Dendritic cell treated with granulocyte-macrophage colony-stimulating factor and Interleukin-4, amounts not matched to agents 40 ng/mL and 50 ng/mL, for 4 days (primary cell): ENCODE data around the gene SLC37A1.

Experiments
- H3K27ac Mint-ChIP-seq: one replicate; pipeline ENCODE4 v1.8.0; 2022; ENCODE audit warnings: mild to moderate bottlenecking, mixed read lengths
- H3K27me3 Mint-ChIP-seq: one replicate; pipeline ENCODE4 v1.8.0; 2022; ENCODE audit warnings: mild to moderate bottlenecking, mixed read lengths
- H3K36me3 Mint-ChIP-seq: one replicate; pipeline ENCODE4 v1.8.0; 2022; ENCODE audit warnings: low read depth, mixed read lengths
- H3K4me1 Mint-ChIP-seq: one replicate; pipeline ENCODE4 v1.8.0; 2022; ENCODE audit warnings: low read depth, mixed read lengths
- H3K4me3 Mint-ChIP-seq: one replicate; pipeline ENCODE4 v1.8.0; 2022; ENCODE audit warnings: mild to moderate bottlenecking, moderate library complexity, mixed read lengths
- H3K9me3 Mint-ChIP-seq: one replicate; pipeline ENCODE4 v1.8.0; 2022; ENCODE audit warnings: mixed read lengths
- intact Hi-C: fragments of 100-400 bp; cut with micrococcal nuclease; formaldehyde crosslinking; loops from one replicate; pipeline ENCODE4 v1.15.0; 2022

Gene SLC37A1

GRCh38 chr21:42572906-42573495 lies 59.3 kb downstream of the SLC37A1 start:
- intact Hi-C loops, result no loop called here

DNA sequence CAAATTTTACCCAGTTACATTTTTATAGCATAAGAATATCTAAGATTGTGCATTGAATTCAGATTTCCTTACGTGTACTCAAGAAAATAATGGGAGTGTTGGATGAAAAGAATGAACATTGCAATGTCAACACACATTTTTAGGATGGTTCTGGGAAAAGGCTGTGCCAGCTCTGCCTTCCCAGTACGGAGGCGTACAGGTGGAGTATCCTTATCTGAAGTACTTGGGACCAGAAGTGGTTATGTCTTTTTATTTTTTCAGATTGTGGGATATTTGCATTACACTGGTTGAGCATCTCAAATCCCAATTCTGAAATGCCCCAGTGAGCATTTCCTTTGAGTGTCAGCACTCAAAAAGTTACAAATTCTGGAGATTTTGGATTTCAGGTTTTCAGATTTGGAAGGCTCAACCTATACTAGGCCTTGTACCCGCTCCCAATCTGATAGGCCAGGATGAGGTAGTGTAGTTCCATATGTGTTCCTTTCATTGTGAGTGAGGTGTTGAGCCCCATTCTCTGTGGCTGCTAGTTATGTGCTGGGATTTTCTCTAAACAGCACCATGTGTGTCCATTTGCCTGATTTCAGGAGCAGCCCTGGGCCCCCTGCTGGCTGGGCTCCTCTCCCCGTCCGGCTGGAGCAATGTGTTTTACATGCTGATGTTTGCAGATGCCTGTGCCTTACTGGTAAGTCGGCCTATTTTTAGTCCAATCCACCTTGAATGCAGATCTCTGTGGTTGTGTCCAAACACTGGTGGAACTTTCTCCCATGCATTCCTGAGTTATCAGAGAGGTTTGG lies 60.8 kb downstream of the SLC37A1 start:
- no peaks in the 10 kb centered on the region for H3K27me3 Mint-ChIP-seq
- H3K9me3 Mint-ChIP-seq, result peaks cover 11% of the 10 kb centered on the region
- H3K27ac Mint-ChIP-seq, result no peak overlapping the region
- H3K4me1 Mint-ChIP-seq, result peaks cover 8% of the 10 kb centered on the region
- peaks cover 80% of the 10 kb centered on the region for H3K36me3 Mint-ChIP-seq
- intact Hi-C loops, result no loop called here
- H3K4me3 Mint-ChIP-seq, result no peak overlapping the region

More at GRCh38 chr21:42572906-42573495, 59.3 kb downstream of the SLC37A1 start:
- Mint-ChIP-seq H3K27me3 (no peaks in the 10 kb centered on the region), H3K27ac (no peak overlapping the region), H3K36me3 (peaks cover 88% of the 10 kb centered on the region), H3K9me3 (peaks cover 11% of the 10 kb centered on the region), H3K4me1 (peaks cover 8% of the 10 kb centered on the region), H3K4me3 (no peak overlapping the region)

DNA sequence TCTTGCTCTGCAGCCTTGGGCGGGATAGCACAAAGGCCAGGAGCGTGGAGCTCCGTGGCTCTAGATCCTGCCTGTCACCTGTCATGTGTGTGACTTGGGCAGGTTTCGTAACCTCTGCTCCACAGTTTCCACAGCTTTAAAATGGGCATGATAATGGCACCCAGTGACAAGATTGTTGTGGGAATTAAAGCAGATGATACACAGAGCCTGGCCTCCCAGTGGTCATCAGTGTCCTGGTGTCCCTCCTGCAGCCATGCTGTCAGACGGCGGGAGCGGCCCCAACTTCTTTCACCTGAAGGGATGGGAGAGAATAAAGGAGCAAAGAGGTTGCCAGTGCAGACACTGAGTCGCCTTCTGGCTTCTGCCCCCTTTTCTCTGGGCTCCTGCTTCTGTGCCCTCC lies 61.5 kb downstream of the SLC37A1 start:
- no peak overlapping the region for H3K27ac Mint-ChIP-seq
- no peak overlapping the region for H3K4me3 Mint-ChIP-seq
- H3K9me3 Mint-ChIP-seq, result peaks cover 11% of the 10 kb centered on the region
- intact Hi-C loops, result no loop called here
- H3K27me3 Mint-ChIP-seq, result no peaks in the 10 kb centered on the region
- peaks cover 8% of the 10 kb centered on the region for H3K4me1 Mint-ChIP-seq
- peaks cover 76% of the 10 kb centered on the region for H3K36me3 Mint-ChIP-seq

- H3K27me3 Mint-ChIP-seq, result no peaks in the 10 kb centered on the region
Observed at GRCh38 chr21:42576639-42577038, 63.0 kb downstream of the SLC37A1 start.

GRCh38 chr21:42578034-42578433 lies 64.4 kb downstream of the SLC37A1 start:
- Mint-ChIP-seq H3K9me3 (peaks cover 11% of the 10 kb centered on the region), H3K27ac (no peak overlapping the region), H3K4me3 (no peak overlapping the region), H3K27me3 (no peaks in the 10 kb centered on the region), H3K4me1 (no peaks in the 10 kb centered on the region), H3K36me3 (peaks cover 56% of the 10 kb centered on the region)
- intact Hi-C loops, result no loop called here

More at GRCh38 chr21:42576639-42577038, 63.0 kb downstream of the SLC37A1 start:
- intact Hi-C loops, result no loop called here
- peaks cover 69% of the 10 kb centered on the region for H3K36me3 Mint-ChIP-seq
- peaks cover 11% of the 10 kb centered on the region for H3K9me3 Mint-ChIP-seq
- H3K4me3 Mint-ChIP-seq, result no peak overlapping the region
- H3K4me1 Mint-ChIP-seq, result no peaks in the 10 kb centered on the region
- no peak overlapping the region for H3K27ac Mint-ChIP-seq

DNA sequence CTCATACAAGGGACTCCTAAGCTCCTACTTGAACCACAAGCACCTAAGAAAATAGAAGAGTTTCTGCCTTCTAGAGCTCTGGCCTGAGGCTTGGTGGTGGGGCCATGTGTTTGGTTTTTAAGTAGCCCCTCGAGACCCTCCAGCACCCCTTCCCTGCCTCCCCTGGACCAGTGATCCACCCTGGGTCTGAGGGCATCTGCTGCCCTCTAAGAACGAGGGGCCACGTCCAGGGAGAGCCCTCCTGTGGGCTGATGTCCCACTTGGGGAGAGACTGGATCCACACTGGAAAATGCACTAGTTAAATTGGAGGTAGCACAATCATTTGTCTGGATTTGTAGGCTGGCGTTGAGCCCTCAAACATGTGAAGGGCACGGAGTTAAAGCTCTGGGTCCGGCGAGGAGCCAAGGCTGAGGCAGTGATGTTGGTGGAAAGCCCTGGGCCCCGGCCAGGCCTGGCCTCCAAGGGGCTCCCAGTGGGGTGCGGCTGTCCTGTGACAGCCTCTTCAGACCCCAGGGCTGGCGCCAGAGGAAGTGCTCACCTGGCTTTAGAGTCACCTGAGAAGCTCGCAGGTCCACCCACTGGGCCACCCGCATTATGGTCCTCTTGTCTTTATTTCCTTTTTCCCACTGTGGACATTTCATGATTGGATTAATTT lies 65.2 kb downstream of the SLC37A1 start:
- Mint-ChIP-seq H3K27ac (no peak overlapping the region), H3K36me3 (peaks cover 50% of the 10 kb centered on the region), H3K9me3 (peaks cover 11% of the 10 kb centered on the region), H3K4me3 (no peak overlapping the region), H3K27me3 (no peaks in the 10 kb centered on the region), H3K4me1 (no peaks in the 10 kb centered on the region)
- intact Hi-C loops, result no loop called here

DNA sequence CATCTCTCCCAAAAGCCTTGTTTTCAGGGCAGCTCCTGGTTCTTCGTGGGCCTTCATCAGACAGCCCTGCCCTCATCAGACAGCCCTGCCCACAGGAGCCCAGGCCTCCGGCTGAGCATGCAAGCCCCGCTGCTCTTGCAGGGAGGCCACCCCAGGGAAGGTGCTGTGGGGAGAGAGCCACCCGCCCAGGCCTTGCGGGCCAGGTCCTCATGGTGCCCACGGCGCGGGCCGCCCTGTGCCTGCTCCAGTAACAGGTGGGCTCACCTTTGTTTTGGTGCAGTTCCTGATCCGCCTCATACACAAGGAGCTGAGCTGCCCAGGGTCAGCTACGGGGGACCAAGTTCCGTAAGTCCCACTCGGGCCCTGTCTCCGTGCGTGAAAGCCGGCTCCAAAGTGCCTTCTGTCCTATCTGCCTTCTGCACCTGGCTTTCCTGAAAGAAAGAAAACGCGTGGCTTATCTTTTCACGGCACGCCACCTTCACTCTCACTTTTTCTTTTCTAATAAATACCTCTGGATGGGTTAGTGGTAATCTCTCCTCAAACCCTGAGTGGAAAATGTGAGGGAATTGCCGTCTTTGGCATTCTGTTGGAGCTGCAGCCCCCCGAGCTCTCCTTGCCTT lies 65.9 kb downstream of the SLC37A1 start:
- Mint-ChIP-seq H3K27me3 (no peaks in the 10 kb centered on the region), H3K9me3 (peaks cover 11% of the 10 kb centered on the region), H3K36me3 (peaks cover 47% of the 10 kb centered on the region), H3K4me1 (no peaks in the 10 kb centered on the region), H3K4me3 (no peak overlapping the region), H3K27ac (no peak overlapping the region)
- intact Hi-C loops, result no loop called here

DNA sequence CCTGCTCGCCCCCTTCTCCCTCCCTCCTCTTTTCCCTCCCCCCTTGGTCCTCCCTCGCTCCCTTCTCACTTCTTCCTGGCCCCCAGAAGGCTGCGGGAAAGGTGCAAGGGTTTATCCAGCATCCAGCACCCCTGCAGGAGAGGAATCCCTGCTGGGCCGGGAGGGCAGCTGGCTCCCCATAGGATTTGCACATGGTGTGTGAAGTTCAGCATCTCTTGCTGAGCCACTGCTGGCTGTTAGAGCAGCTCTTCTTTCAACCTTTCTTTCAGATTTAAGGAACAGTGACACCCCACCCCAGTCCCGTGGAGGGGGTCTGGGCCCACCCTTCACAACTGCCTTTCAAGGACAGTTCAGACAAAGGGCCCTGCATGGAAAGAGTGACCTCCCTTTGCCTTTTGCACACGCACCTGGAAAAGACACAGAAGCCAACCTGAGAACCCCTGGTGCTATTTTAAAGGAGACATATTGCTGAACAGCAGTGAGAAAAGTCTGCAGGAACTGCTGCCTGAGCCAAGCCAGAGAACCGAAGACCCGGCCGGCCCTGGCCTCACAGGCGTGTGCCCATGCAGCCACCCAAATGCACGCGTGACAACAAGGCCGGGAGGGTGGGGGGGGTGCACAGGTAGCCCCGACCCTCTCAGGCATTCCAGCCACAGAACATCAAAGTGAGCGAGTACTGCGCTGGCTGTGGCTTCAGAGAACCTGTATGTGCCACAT lies 66.6 kb downstream of the SLC37A1 start:
- no peaks in the 10 kb centered on the region for H3K27me3 Mint-ChIP-seq
- peaks cover 11% of the 10 kb centered on the region for H3K9me3 Mint-ChIP-seq
- H3K4me1 Mint-ChIP-seq, result no peaks in the 10 kb centered on the region
- H3K27ac Mint-ChIP-seq, result no peak overlapping the region
- no peak overlapping the region for H3K4me3 Mint-ChIP-seq
- peaks cover 40% of the 10 kb centered on the region for H3K36me3 Mint-ChIP-seq
- intact Hi-C loops, result no loop called here

DNA sequence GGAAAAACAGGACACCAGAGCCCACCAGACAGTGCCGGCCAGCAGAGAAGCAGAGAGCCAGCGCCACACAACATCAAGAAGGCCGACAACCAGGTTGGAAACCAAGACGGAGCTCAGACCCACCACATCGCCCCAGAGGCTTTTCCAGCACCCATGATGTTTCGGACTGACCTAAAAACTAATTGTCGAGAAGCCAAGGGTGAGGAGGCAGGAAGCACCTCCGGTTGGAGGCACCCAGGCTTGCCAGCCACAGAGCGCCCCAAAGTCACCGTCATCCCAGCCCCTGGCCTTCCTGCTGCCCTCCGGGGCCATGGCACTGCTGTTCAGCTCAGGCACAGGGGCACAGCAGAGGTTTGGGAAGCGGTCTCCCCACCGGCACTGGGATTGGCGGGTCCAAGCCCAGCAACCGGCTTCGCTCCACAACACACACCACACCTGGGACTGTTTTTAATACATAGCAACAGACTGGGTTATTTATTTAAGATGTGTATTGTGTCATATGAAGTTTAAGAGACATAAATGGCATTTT lies 67.2 kb downstream of the SLC37A1 start:
- no peak overlapping the region for H3K27ac Mint-ChIP-seq
- H3K27me3 Mint-ChIP-seq, result no peaks in the 10 kb centered on the region
- H3K36me3 Mint-ChIP-seq, result peaks cover 34% of the 10 kb centered on the region
- peaks cover 11% of the 10 kb centered on the region for H3K9me3 Mint-ChIP-seq
- intact Hi-C loops, result no loop called here
- H3K4me3 Mint-ChIP-seq, result no peak overlapping the region
- H3K4me1 Mint-ChIP-seq, result no peaks in the 10 kb centered on the region

- Mint-ChIP-seq H3K4me3 (no peak overlapping the region), H3K27me3 (no peaks in the 10 kb centered on the region), H3K9me3 (peaks cover 5% of the 10 kb centered on the region), H3K27ac (no peak overlapping the region), H3K4me1 (no peaks in the 10 kb centered on the region), H3K36me3 (peaks cover 28% of the 10 kb centered on the region)
- intact Hi-C loops, result no loop called here
Observed at GRCh38 chr21:42581336-42581992, 67.8 kb downstream of the SLC37A1 start.

DNA sequence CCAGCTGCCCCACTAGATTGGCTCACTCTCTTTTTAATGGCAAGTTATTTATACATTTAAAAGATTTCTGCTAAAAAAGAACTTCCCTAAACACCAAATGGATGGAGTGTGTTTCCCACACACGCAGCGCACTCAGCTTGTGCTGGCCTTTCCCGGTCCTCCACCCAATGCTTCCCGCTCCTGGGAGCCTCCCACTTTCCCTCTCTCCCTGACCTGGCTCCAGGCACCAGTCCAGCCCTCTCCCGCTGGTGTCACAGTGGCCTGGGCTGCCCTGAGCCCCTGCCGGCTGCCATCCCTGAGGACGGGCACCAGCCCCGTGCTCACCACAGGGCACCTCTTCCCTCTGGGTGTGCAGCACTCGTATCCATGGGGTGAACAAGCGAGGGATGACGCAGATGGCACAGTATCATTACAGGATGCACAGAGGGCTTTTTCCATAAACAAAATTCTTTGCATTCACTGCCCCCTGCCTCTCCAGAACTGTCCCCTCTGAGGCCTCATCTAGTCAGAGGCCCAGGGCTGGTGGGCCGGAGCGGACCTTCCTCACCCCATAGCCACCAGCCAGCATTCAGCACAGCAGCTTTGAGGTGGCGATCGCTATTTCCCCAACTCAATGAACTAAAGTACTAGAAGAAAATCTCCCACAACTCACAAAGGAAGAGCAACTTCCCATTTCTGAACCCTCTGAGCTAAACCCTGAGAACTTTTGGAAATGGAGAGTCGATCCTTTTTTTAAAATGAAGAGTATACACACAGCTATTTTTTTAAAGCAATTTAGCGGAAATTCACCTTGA lies 68.5 kb downstream of the SLC37A1 start:
- H3K36me3 Mint-ChIP-seq, result peaks cover 23% of the 10 kb centered on the region
- H3K4me1 Mint-ChIP-seq, result no peaks in the 10 kb centered on the region
- no peak overlapping the region for H3K27ac Mint-ChIP-seq
- H3K9me3 Mint-ChIP-seq, result no peaks in the 10 kb centered on the region
- H3K27me3 Mint-ChIP-seq, result no peaks in the 10 kb centered on the region
- H3K4me3 Mint-ChIP-seq, result no peak overlapping the region
- intact Hi-C loops, result no loop called here

DNA sequence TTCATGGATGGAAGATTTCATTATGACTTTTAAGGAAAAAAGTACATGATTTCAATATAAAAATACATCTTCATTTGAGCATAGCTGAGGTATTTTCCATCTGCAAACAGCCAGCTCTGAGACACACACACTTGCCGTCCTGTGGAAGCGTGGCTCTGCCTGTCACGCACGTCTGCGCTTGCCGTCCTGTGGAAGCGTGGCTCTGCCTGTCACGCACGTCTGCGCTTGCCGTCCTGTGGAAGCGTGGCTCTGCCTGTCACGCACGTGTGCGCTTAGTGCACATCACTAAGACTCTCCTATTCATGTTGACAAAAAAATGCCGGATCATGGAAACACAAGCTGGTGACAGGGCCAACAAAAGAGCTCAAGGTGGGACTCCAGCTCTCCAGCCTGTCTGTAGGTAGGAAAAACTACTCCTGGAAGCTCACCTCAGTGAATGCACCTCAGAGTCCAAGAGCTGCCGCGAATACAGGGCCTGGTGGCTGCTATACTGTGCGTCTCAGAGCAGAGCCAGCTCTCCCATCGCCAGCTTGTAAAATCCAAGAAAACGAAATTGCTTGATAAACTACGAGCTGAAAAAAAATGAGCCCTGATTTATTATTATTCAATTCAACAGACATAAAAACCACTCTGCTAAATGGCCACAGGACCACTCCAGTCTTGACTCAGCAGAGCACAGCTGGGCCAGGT lies 69.3 kb downstream of the SLC37A1 start:
- intact Hi-C loops, result no loop called here

More for the DNA sequence above, 69.3 kb downstream of the SLC37A1 start:
- H3K36me3 Mint-ChIP-seq, result peaks cover 17% of the 10 kb centered on the region
- H3K9me3 Mint-ChIP-seq, result no peaks in the 10 kb centered on the region
- H3K4me3 Mint-ChIP-seq, result no peak overlapping the region
- no peaks in the 10 kb centered on the region for H3K27me3 Mint-ChIP-seq
- H3K4me1 Mint-ChIP-seq, result no peaks in the 10 kb centered on the region
- H3K27ac Mint-ChIP-seq, result no peak overlapping the region
